ENCODE measurements around the gene CGNL1. TPM values are rescaled to one million over a fixed set of nuclear protein-coding genes. Genes with fewer than 3 reads are reported as not detected.

CGNL1 gene
- 0.49 and 0.65 TPM in 2 replicates for total RNA-seq

GRCh38 chr15:57375827-57376695, at the start of gene CGNL1:
Gene CGNL1 (plus strand): TSS chr15:57376505. CDS start chr15:57438000, 61,495 bp downstream.

GRCh38 chr15:57591822-57592367, 215.6 kb downstream of the CGNL1 start, which contains the start of gene MYZAP:
Gene MYZAP (plus strand): TSS chr15:57591904. CDS start chr15:57592035, 131 bp downstream.

Small RNAs within 50 kb of the gene (small RNA-seq; reads per million reads assigned to genes)
- not detected for gene RNU6-844P

Other genes with a start within 250 kb of the CGNL1 start
- gene MYZAP, start 215.4 kb downstream of the CGNL1 start, total RNA-seq = not detected in 2 replicates